A204.1 (cell line): Measurements from ENCODE around the gene PRXL2A.
"Not testable (repeated sequence)": the region's sequence is repeated elsewhere in the genome, so short reads cannot be mapped to it uniquely, and the experiment has no call there.

Experiments used
- FAIRE-seq: peaks from 2 replicates; lab custom pipeline; 2012; peaks lifted over from hg19 to GRCh38; lab: Jason Lieb, UNC

Gene PRXL2A

DNA sequence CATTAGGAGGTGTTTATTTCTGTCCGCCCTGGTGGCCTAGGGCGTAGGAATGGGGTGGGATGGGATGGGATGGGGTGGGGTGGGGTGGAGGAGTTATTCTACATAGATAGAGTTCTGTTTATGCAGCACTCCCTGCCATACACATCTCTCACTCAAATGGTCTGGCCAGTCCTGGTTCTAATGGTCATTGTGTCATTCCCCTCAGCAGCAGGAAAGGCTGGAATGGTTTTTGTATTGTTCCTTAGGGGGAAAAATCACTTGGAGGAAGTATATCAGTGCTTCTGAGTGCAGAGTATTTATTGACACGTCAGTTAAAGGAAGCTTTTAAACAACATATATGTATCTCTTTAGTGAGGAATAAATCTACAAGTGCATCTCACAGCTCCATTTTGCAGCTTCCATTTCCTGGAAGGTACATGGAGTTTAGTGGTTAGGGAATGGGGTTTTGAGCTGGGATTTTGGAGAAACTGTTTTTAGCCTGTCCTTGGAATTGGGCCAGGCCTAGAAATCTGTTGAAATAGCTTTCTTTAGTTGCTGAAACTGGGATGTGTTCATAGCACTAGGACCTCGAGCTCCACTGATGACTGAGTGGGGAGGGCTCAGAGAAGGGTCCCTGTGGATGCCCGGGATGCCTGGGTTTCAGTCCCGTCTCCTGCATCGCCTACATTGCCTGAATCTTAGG lies 54.1 kb downstream of the PRXL2A start:
- no peak for FAIRE-seq

- FAIRE-seq = no peak
Observed at GRCh38 chr10:80462981-80463741, 54.8 kb downstream of the PRXL2A start.

GRCh38 chr10:80463868-80464267 lies 55.5 kb downstream of the PRXL2A start:
- no peak for FAIRE-seq

- FAIRE-seq = no peak
Observed at GRCh38 chr10:80464557-80465450, 56.5 kb downstream of the PRXL2A start.

- FAIRE-seq = no peak
Observed at GRCh38 chr10:80465451-80465835, 57.1 kb downstream of the PRXL2A start.

DNA sequence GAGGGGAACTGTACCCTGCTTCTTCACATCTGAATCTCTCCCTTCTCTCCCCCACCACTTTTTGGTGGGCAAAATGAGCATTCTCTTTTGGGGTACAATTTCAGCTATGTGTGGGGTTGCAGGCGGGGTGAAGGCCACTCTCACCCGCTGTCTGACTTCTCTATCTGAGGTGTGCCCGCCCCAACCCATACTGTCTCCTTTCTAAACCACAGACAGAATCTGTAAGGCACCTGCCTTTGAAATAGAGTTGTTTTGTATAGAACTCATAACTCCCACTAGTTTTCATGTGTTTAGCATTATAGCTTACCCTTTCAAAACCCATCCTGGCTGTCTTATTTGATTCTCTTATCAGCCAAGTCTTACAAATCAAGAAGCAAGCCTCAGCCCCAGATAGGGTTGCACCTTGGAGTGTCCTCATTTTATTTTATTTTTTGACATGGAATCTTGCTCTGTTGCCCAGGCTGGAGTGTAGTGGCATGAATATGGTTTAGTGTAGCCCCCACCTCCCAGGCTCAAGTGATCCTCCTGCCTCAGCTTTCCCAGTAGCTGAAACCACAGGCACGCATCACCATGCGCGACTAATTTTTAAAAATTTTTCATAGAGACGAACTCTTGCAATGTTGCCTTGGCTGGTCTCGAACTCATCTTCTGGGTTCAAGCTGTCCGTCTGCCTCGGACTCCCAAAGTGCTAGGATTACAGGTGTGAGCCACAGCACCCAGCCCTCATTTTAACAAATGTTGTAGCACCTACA lies 57.7 kb downstream of the PRXL2A start:
- FAIRE-seq = no peak

DNA sequence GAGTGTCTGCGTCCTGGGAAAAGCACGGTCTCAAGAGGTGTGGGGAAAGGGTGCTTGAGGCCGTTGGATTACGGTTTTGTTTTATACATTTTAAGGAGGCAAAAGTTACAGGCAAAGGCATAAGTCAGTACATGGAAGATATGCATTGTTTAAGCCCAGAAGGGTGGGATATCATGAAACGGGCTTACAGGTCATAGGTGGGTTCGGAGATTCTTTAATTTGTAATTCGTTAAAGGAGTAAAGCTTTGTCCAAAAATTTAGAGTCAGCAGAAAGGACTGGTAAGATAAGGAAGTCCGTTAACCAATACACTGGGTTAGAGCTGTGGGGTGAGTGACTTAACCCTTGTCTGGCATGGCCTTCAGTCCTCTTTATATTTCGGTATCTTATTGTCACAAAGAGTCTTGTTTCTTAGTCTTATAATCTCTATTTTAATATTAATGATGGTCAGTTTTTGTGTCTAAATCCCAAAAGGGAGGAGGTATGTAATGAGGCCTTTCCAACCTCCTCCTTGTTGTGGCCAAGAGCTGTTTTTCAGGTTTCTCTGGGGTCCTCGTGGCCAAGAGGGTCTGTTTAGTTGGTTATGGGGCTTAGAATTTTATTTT lies 58.5 kb downstream of the PRXL2A start:
- FAIRE-seq = no peak

GRCh38 chr10:80468002-80468401 lies 59.7 kb downstream of the PRXL2A start:
- FAIRE-seq = no peak

- FAIRE-seq = no peak
Observed at GRCh38 chr10:80468806-80469421, 60.6 kb downstream of the PRXL2A start.

DNA sequence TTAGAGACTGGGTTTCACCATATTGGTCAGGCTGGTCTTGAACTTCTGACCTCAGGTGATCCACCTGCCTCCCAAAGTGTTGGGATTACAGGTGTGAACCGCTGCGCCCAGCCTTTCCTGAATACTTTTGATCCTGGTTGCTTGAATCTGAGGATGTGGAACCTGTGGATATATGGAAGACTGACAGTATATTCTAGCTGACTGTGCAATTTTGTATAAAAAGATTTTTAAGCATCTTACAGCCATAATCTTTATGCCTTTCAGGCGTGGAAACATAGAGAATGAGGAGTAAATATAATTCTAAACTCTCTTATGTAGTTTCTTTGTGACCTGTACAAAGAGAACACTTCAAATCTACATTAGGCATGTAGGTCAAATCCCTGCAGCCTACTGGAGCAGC lies 61.9 kb downstream of the PRXL2A start:
- FAIRE-seq = no peak

GRCh38 chr10:80471001-80471400 lies 62.6 kb downstream of the PRXL2A start:
- FAIRE-seq = no peak

DNA sequence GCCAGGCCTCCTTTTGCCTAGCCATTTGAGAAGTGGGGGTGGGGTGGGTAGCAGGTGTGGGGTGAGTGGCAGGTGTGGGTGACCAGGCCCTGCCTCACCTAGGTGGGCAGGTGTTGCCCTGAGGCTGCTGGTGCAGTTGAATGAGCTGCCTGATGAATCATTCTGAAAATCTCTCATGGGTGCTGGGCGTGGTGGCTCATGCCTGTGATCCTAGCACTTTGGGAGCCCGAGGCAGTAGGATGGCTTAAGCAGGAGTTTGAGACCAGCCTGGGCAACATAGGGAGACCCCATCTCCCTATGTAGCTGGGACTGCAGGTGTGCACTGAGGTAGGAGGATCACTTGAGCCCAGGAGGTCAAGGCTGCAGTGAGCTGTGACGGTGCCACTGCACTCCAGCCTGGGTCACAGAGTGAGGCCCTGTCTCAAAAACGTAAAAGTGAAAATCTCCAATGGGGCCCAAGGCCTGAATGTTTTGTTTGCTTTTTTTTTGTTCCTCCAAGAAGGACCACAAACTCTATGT lies 63.4 kb downstream of the PRXL2A start:
- FAIRE-seq = no peak

DNA sequence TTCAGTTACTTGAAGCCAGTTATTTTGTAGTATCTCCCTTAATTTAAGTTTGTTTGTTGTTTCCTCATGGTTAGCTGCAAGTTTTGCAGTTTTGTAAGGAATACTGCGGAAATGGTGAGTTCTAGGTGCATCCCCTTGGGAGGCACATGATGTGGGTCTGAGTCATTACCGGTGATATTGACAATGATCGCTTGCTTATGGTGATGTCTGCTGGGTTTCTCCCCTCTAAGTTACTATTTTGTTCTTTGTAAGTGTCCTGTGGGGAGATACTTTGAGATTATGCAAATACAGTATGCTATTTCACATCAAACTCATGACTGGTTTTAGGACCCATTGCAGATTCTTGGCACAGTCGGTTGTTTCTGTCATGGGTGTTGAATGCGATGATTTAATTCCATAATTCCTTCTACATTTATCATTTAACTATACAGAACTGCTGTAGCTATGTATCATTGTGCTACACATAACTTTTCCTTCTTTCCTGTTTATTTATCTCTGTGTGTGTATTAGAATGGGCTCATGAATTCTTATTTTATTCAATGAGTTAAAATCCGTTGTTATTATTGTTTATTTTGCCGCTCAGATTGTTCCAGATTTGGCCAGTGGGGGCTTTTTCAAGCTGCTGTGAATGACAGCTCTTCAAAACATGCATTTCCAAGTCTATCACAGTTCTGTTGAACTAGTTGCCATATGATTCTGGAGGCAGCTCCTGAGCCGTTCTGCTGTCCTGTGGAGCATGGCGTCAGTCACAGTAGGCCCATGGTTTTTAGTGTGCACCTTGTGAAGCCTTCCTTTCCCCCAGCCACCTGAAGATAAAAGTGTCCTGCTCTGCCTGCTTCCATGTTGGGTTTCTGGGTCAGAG lies 64.1 kb downstream of the PRXL2A start:
- FAIRE-seq = no peak

DNA sequence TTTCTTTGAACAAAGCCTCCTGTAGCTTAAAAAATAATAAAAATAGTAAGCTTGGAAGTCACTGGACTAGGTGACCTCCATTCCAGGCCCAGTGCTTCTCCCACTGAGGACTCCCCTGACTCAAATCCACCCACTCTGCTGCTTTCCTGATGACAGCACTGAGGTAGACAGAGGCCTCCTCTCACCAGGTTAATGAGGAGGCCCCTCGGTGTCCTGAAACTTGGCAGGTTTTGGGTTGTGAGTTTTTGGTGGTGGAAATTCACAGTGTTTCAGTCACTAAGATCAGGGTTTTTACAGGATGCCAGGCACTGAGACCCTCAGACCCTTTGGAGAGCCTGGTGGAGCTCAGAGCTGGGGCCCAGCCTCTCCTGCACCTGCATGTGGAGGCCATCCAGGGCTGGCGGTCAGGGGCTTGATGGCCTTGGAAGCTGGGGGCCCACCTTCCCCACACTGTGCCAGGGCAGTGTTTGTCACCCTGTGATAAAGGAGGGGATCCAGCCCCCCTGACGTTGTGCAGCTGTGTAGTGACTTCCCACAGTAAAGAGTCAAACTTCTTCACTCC lies 64.8 kb downstream of the PRXL2A start:
- no peak for FAIRE-seq

GRCh38 chr10:80473692-80474596 lies 65.6 kb downstream of the PRXL2A start:
- no peak for FAIRE-seq

- no peak for FAIRE-seq
Observed at GRCh38 chr10:80474597-80474910, 66.2 kb downstream of the PRXL2A start.

- no peak for FAIRE-seq
Observed at GRCh38 chr10:80474941-80475340, 66.6 kb downstream of the PRXL2A start.

DNA sequence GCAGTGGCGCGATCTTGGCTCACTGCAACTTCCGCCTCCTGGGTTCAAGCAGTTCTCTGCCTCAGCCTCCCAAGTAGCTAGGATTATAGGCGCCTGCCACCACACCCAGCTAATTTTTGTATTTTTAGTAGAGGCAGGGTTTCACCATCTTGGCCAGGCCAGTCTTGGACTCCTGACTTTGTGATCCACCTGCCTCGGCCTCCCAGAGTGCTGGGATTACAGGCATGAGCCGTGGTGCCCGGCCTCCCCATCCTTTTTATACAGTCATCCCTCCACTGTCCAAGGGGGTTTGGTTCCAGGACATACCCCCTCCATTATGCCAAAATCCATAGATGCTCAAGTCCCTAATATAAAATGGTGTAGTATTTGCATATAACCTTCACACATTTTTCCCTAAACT lies 67.3 kb downstream of the PRXL2A start:
- FAIRE-seq = not testable (repeated sequence)

- no peak for FAIRE-seq
Observed at GRCh38 chr10:80476685-80477084, 68.3 kb downstream of the PRXL2A start.
